Stimulated activated memory B cell treated with anti-CD40 and anti-IgM and Interleukin-4, amounts not matched to agents 10 μg/mL and 1 μg/mL and 100 μg/mL, for 72 hours (primary cell): Measurements from ENCODE around the gene LIG1.
A peak's percentile ranks its signal among the peaks of the same experiment; 100 is the strongest.

Source experiments
- ATAC-seq: fragments of 150-1000 bp; cut with Tn5 transposase; 2 replicates; pipeline ENCODE4 v1.10.0; 2021
- H3K27ac Mint-ChIP-seq: one replicate; pipeline ENCODE4 v1.8.0; 2022; ENCODE audit warnings: mild to moderate bottlenecking, mixed read lengths
- H3K27me3 Mint-ChIP-seq: one replicate; pipeline ENCODE4 v1.8.0; 2022; ENCODE audit warnings: mixed read lengths
- H3K36me3 Mint-ChIP-seq: one replicate; pipeline ENCODE4 v1.8.0; 2022; ENCODE audit warnings: mixed read lengths
- H3K4me1 Mint-ChIP-seq: one replicate; pipeline ENCODE4 v1.8.0; 2022; ENCODE audit warnings: mixed read lengths
- H3K4me3 Mint-ChIP-seq: one replicate; pipeline ENCODE4 v1.8.0; 2022; ENCODE audit warnings: mild to moderate bottlenecking, moderate library complexity, mixed read lengths
- H3K9me3 Mint-ChIP-seq: one replicate; pipeline ENCODE4 v1.8.0; 2022; ENCODE audit warnings: mixed read lengths

Gene LIG1

DNA sequence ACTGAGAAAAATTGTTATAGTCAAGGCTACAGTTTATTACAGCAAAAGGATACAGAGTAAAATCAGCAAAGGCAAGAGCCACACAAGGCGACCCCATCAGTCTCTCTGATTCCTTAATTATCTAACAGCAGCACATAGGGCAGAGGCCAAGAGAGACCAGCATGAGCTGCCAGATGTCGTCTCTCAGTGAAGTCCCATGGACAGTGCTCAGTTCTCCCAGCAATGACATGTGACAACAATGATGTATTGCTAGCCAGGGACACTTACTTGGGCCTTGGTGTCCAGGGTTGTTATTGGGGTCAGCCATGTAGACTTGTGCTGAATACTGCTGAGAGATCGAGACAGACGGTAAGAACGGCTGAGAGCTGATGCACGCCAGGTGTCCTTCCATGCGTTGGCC, 22.6 kb upstream of the LIG1 start:
- H3K27me3 Mint-ChIP-seq = peaks cover 11% of the 10 kb centered on the region
- no peak overlapping the region for H3K4me3 Mint-ChIP-seq

GRCh38 chr19:48190885-48191284, 20.7 kb upstream of the LIG1 start:
- Mint-ChIP-seq H3K27me3 (peaks cover 7% of the 10 kb centered on the region), H3K9me3 (no peaks in the 10 kb centered on the region), H3K4me1 (peaks cover 35% of the 10 kb centered on the region), H3K36me3 (peaks cover 27% of the 10 kb centered on the region), H3K4me3 (no peak overlapping the region), H3K27ac (no peak overlapping the region)
- no peak for ATAC-seq

More for the DNA sequence above, 22.6 kb upstream of the LIG1 start:
- H3K27ac Mint-ChIP-seq = no peak overlapping the region
- no peak for ATAC-seq
- H3K36me3 Mint-ChIP-seq = peaks cover 35% of the 10 kb centered on the region
- peaks cover 27% of the 10 kb centered on the region for H3K4me1 Mint-ChIP-seq
- no peaks in the 10 kb centered on the region for H3K9me3 Mint-ChIP-seq

DNA sequence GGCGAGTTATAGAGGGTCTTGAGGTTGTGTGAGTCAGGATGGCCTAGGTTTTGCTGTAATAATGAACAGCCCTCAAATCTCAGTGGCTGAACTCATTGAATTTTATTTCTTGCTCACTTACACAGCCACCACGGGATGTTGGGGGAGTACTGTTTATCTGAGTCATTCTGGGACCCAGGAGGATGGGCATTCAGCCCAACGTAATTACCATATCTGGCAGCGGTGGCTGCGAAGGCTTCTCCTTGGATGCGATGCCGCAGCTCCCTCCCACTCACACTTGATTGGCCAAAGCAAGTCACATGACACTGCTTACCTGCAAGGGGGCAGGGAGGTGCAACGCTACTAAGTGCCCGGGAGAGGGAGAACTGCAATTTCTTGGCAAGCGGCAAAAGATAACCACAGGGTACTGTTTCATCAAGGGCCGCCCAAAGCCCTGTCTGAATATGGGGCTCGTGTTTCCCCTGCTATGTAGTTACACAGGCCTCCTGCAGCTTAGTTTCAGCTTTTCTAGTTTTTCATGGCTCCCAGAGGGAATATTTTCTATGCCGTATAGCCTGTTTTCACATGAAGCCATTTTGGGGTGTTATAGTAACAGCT, 20.2 kb upstream of the LIG1 start:
- H3K4me1 Mint-ChIP-seq = peaks cover 35% of the 10 kb centered on the region
- no peak overlapping the region for H3K27ac Mint-ChIP-seq
- H3K27me3 Mint-ChIP-seq = peaks cover 2% of the 10 kb centered on the region
- peaks cover 23% of the 10 kb centered on the region for H3K36me3 Mint-ChIP-seq
- H3K9me3 Mint-ChIP-seq = no peaks in the 10 kb centered on the region
- no peak overlapping the region for H3K4me3 Mint-ChIP-seq
- peak; percentile 79 for ATAC-seq

DNA sequence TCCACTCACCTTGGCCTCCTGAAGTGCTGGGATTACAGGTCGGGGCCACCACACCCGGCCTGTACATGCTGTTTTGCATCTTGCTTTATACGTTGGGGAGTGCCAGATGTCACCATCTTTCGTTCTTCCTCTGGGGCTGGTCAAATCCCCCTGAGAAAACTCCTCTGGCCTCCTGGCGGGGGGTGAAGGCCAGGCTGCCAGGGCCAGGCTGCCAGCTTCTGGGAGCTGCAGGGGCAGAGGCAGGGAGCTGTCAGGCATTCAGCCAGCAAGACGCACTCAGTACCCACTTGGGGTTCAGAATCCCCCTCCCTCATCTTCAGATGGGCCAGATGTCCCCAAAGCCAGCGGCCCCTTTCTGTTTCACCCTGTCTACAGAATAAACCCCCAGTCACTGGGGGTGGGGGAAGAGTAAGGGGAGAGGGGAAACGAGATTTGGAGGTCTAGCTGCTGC, 16.4 kb upstream of the LIG1 start:
- peak overlapping the region; percentile 67 for H3K27ac Mint-ChIP-seq
- H3K27me3 Mint-ChIP-seq = no peaks in the 10 kb centered on the region
- peaks cover 30% of the 10 kb centered on the region for H3K36me3 Mint-ChIP-seq
- H3K9me3 Mint-ChIP-seq = no peaks in the 10 kb centered on the region
- peak overlapping the region; percentile 51 for H3K4me3 Mint-ChIP-seq
- ATAC-seq = peak; percentile 53
- H3K4me1 Mint-ChIP-seq = peaks cover 31% of the 10 kb centered on the region

- Mint-ChIP-seq H3K9me3 (peaks cover 3% of the 10 kb centered on the region), H3K36me3 (peaks cover 35% of the 10 kb centered on the region), H3K27me3 (no peaks in the 10 kb centered on the region), H3K27ac (peak overlapping the region; percentile 67), H3K4me3 (peak overlapping the region; percentile 51), H3K4me1 (peaks cover 31% of the 10 kb centered on the region)
- no peak for ATAC-seq
These were observed 15.9 kb upstream of the LIG1 start for GRCh38 chr19:48186015-48186414.

DNA sequence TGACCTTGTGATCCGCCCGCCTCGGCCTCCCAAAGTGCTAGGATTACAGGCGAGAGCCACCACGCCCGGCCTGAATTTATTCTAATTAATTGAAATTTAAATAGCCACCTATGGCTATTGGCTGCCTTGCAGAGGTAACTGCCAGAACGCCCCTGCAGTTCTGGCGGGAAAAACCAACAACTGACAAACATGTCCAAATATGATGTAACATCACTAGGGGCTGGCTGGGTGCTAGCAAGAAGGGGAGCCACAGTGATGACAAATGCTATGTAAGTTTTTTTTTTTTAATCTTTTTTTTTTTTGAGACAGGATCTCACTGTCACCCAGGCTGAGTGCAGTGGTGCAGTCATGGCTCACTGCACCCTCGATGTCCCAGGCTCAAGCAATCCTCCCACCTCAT, 13.2 kb upstream of the LIG1 start:
- Mint-ChIP-seq H3K9me3 (peaks cover 3% of the 10 kb centered on the region), H3K4me1 (peaks cover 22% of the 10 kb centered on the region), H3K36me3 (peaks cover 35% of the 10 kb centered on the region), H3K27me3 (no peaks in the 10 kb centered on the region), H3K4me3 (no peak overlapping the region), H3K27ac (no peak overlapping the region)
- ATAC-seq = no peak

DNA sequence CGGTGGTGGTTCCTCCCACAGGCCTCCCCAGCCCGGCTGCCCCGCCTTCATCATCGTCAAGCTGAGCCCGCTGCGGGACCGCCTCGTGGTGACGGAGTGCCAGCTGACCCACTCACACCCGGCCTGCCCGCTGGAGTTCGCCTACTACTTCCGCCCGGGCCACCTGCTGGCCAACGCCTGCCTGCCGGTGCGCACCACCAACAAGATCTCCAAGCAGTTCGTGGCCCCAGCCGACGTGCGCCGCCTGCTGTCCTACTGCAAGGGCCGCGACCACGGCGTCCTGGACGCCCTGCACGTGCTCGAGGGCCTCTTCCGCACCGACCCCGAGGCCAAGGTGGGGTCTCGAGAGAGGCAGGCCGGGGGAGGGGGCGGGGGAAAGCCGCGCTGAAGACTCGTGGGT, 12.3 kb upstream of the LIG1 start:
- H3K36me3 Mint-ChIP-seq = peaks cover 30% of the 10 kb centered on the region
- no peak for ATAC-seq

GRCh38 chr19:48181505-48181904, 11.4 kb upstream of the LIG1 start:
- Mint-ChIP-seq H3K36me3 (peaks cover 37% of the 10 kb centered on the region), H3K27ac (no peak overlapping the region), H3K4me1 (peaks cover 17% of the 10 kb centered on the region), H3K9me3 (peaks cover 3% of the 10 kb centered on the region), H3K4me3 (no peak overlapping the region), H3K27me3 (no peaks in the 10 kb centered on the region)
- no peak for ATAC-seq

More for the DNA sequence above, 12.3 kb upstream of the LIG1 start:
- Mint-ChIP-seq H3K4me3 (no peak overlapping the region), H3K27me3 (no peaks in the 10 kb centered on the region), H3K9me3 (peaks cover 3% of the 10 kb centered on the region), H3K27ac (no peak overlapping the region), H3K4me1 (peaks cover 22% of the 10 kb centered on the region)

GRCh38 chr19:48176226-48176625, 6.1 kb upstream of the LIG1 start:
- Mint-ChIP-seq H3K9me3 (peaks cover 2% of the 10 kb centered on the region), H3K4me3 (no peak overlapping the region), H3K27me3 (no peaks in the 10 kb centered on the region), H3K36me3 (peaks cover 48% of the 10 kb centered on the region), H3K4me1 (peaks cover 9% of the 10 kb centered on the region), H3K27ac (no peak overlapping the region)
- no peak for ATAC-seq

DNA sequence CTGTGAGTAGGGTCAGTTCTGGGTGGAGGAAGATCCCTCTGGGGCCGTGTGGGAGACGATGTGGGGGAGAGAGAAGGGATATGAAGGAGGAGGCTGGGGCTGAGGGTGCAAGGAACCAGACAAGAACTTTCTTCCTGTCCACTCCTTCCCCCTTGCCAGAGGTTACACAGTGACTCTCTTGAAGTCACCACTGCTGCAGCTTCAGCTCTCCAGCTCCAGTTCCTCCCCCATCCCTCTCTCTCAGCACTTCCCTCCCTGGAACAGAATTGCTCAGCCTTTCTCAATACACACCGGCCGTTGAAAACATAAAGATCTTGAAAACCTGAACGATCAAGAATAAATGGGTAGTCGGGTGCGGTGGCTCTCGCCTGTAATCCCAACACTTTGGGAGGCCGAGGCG, 5.4 kb upstream of the LIG1 start:
- Mint-ChIP-seq H3K27ac (no peak overlapping the region), H3K9me3 (no peaks in the 10 kb centered on the region), H3K27me3 (no peaks in the 10 kb centered on the region), H3K36me3 (peaks cover 46% of the 10 kb centered on the region), H3K4me1 (peaks cover 14% of the 10 kb centered on the region), H3K4me3 (no peak overlapping the region)
- no peak for ATAC-seq

DNA sequence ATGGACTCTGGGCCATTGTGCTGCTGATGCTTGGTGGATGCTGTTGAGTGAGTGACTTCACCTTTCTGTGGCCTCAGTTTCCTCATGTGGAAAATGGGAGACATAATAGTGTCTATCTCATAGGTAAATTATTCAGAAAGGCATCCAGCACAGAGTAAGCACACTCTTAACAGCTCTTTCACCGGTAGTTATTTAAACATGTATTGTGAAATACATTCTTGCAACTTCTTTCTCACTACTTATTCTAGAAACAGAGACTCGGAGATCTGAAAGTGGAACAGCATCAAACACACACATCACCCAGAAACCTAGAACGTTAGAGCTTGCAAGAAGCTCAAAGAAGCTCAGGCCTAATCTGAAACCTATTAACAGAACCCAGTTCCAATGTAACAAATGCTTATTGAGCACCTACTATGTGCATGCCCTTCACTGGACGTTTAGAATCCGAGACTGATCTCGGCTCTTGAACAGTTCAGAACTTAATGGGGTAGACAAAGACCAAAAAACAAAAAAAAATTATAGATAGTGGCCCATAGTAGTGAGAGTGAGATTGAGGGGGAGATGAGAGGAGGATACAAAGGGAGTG, 4.4 kb upstream of the LIG1 start:
- H3K27ac Mint-ChIP-seq = no peak overlapping the region
- H3K36me3 Mint-ChIP-seq = peaks cover 38% of the 10 kb centered on the region
- peaks cover 14% of the 10 kb centered on the region for H3K4me1 Mint-ChIP-seq
- no peaks in the 10 kb centered on the region for H3K9me3 Mint-ChIP-seq
- no peak for ATAC-seq
- H3K4me3 Mint-ChIP-seq = no peak overlapping the region
- no peaks in the 10 kb centered on the region for H3K27me3 Mint-ChIP-seq

DNA sequence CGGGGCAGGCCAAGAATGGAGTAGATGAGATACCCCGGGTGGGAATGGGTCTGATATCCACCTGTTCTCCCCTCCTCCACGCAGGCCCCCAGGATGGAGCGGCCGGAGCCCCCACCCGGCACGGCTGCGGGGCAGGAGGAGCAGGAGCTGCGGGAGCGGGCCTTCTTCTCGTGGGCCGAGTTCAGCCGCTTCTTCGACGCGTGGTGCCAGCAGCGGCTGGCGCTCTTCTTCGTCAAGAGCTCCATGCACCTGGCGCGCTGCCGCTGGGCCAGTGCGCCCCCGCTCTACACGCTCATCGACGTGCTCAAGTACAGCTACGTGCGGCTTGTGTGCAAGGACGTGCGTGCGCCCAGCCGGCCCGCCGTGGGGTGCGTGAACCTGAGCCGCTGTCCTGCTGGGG, 1.6 kb upstream of the LIG1 start:
- Mint-ChIP-seq H3K27me3 (no peaks in the 10 kb centered on the region), H3K36me3 (peaks cover 33% of the 10 kb centered on the region), H3K4me1 (peaks cover 22% of the 10 kb centered on the region), H3K27ac (no peak overlapping the region), H3K9me3 (no peaks in the 10 kb centered on the region), H3K4me3 (peak overlapping the region; percentile 90)
- no peak for ATAC-seq

DNA sequence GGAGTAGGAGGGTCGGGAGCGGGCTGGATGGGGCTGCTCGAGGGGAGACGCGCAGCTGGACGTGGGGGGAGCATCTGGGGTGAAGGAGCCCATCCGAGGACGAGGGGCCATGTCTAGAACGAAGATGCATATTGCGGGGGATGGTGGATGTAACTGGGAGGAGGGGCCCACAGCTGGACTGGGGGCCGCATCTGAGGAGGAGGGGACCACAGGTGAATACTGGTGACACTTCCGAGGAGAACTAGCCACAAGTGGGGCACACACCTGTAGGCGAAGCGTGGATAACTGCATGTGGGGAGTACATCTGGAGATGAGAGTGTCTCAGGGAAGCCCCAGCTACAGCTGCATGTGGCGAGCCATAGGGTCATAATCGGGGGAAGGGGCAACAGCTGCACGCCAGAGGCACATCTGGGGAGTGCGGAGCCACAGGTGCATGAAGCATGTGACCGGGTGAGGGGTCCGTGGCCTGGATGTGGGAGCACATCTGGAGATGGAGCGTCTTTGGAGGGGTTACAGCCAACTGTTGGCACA, 738 bp upstream of the LIG1 start:
- peak; percentile 6 for ATAC-seq
- Mint-ChIP-seq H3K27ac (peak overlapping the region; percentile 90), H3K4me1 (peaks cover 22% of the 10 kb centered on the region)

DNA sequence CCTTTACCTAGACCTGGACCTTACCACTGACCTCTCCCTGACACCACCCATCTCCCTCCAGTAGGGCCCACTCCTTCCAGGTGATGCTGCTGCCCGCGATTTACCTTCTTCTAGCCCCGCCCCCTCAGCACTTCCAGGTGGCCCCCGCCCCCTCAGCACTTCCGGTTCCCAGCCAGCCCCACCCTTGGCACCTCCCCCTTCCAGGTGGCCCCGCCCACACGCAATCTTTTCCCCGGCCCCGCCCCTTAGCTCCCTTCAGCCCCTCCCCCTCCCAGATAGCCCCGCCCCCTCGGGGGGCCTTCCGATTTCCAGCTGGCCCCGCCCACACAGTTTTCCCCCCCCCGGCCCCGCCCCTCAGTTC, 586 bp downstream of the LIG1 start:
- Mint-ChIP-seq H3K27me3 (no peaks in the 10 kb centered on the region), H3K9me3 (no peaks in the 10 kb centered on the region), H3K4me1 (peaks cover 22% of the 10 kb centered on the region), H3K27ac (peak overlapping the region; percentile 90), H3K4me3 (peak overlapping the region; percentile 90), H3K36me3 (peaks cover 22% of the 10 kb centered on the region)
- ATAC-seq = peak; percentile 70

More for the DNA sequence above, 738 bp upstream of the LIG1 start:
- Mint-ChIP-seq H3K4me3 (peak overlapping the region; percentile 90), H3K36me3 (peaks cover 28% of the 10 kb centered on the region), H3K9me3 (no peaks in the 10 kb centered on the region), H3K27me3 (no peaks in the 10 kb centered on the region)

DNA sequence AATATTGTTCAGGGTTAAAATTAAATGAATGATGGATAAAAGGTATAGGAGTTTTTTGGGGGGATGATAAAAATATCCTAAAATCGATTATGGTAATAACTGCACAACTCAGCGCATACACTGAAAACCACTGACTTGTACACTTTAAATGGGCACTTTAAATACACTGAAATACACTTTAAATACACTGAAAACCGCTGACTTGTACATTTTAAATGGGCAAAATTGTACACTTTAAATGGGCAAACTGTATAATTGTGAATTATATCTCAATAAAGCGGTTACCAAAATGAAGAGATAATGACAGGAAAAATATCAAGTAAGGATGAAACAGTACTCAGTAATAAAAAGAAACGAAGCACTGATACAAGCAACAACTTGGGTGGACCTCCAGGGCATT, 1.5 kb downstream of the LIG1 start:
- H3K4me1 Mint-ChIP-seq = peaks cover 22% of the 10 kb centered on the region
- H3K27ac Mint-ChIP-seq = no peak overlapping the region
- ATAC-seq = no peak
- no peak overlapping the region for H3K4me3 Mint-ChIP-seq
- H3K27me3 Mint-ChIP-seq = no peaks in the 10 kb centered on the region
- peaks cover 26% of the 10 kb centered on the region for H3K36me3 Mint-ChIP-seq
- no peaks in the 10 kb centered on the region for H3K9me3 Mint-ChIP-seq

DNA sequence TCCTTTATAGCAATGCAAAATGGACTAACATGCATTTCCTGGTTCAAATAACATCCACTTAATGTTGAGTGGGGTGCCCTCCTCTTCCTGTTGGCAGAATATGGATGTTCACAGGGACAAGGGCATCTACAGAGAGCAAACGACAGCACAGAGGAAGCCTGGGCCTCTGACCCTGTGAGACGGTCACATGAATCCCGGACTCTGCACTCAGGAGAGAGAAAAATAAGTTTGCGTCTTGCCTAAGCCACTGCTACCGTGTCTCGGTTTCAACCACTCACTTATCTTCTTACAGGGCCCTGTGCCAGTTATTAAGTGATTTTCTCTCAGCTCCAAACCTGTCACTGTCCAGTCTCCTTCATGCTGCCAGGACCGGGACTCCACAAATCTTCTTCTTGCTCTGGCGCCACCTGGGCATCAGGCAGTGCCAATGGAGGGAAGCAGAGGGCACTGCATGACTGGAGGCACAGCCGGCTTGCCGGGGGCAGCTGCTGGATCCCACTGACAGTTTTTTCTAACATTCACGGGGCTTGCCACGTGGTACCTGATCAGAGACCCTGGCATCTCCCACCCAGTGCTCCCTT, 11.8 kb downstream of the LIG1 start:
- H3K27me3 Mint-ChIP-seq = no peaks in the 10 kb centered on the region
- peaks cover 53% of the 10 kb centered on the region for H3K36me3 Mint-ChIP-seq
- no peaks in the 10 kb centered on the region for H3K9me3 Mint-ChIP-seq
- no peaks in the 10 kb centered on the region for H3K4me1 Mint-ChIP-seq
- no peak for ATAC-seq
- no peak overlapping the region for H3K4me3 Mint-ChIP-seq
- no peak overlapping the region for H3K27ac Mint-ChIP-seq
